Uterus (tissue), 4 donors: ENCODE measurements around the gene CLDN15. TPM values are rescaled to one million over a fixed set of nuclear protein-coding genes. Genes with fewer than 3 reads are reported as not detected.

Experiments used
- DNase-seq, 2 donors: peaks; one replicate each; pipeline ENCODE4 v3.0.0-alpha.2; 2019 to 2020
- H3K27ac ChIP-seq, 2 donors: fragments of 200-600 bp; sonication (generic); 1 replicate in 1 of 2; 2 replicates in 1 of 2; pipeline ENCODE4 v1.5.1; 2016 to 2018
- H3K27me3 ChIP-seq, 2 donors: fragments of 200-600 bp; sonication (generic); one replicate each; pipeline ENCODE4 v1.5.1; 2018 to 2019; ENCODE audit warnings: control low read depth in 1 of 2
- H3K36me3 ChIP-seq, 2 donors: fragments of 200-600 bp; sonication (generic); one replicate each; pipeline ENCODE4 v1.5.1; 2019; ENCODE audit warnings: control low read depth in 1 of 2
- H3K4me1 ChIP-seq, 2 donors: fragments of 200-600 bp; sonication (generic); one replicate each; pipeline ENCODE4 v1.5.1; 2018 to 2019; ENCODE audit warnings: control low read depth in 1 of 2
- H3K4me3 ChIP-seq, 2 donors: fragments of 200-600 bp; sonication (generic); 1 replicate in 1 of 2; 2 replicates in 1 of 2; pipeline ENCODE4 v1.5.1; 2018 to 2019; ENCODE audit warnings: mild to moderate bottlenecking in 1 of 2
- H3K9me3 ChIP-seq, 2 donors: fragments of 200-600 bp; sonication (generic); one replicate each; pipeline ENCODE4 v1.5.1; 2019; ENCODE audit warnings: control low read depth in 1 of 2
- CTCF ChIP-seq, 4 experiments: fragments of 200-600 bp in 2 of 4; fragments of 450-650 bp in 2 of 4; sonication (generic) in 2 of 4; IDR thresholded peaks; one replicate each; pipeline ENCODE4 v1.5.1; 2016 to 2019; ENCODE audit warnings: antibody characterized with exemption in 4 of 4, mild to moderate bottlenecking in 2 of 4, moderate library complexity in 1 of 4
- POLR2A ChIP-seq, 2 donors: fragments of 450-650 bp; IDR thresholded peaks; one replicate each; pipeline ENCODE4 v1.6.1; 2016; ENCODE audit warnings: antibody characterized with exemption in 2 of 2, mild to moderate bottlenecking in 1 of 2, moderate library complexity in 1 of 2
- intact Hi-C: fragments of 100-400 bp; cut with DNase I; formaldehyde crosslinking; loops from one replicate; pipeline ENCODE4 v1.15.1; 2023; ENCODE audit warnings: low total_unique reads
- total RNA-seq, 4 donors: library from RNA; depleted of rRNA in 3 of 4; stranded (reverse); fragments of >200 nt in 3 of 4; gene quantifications; one replicate each; pipeline versions ENCODE4 v1.1.0 to v1.2.4, GENCODE V29; 2014 to 2023
- donor health status: DM: yes; HTN: yes; CAD: no.

CLDN15 gene
- total RNA-seq, 4 donors from 2014 or later, result 5.6 to 49.4 (median 16.7) TPM

GRCh38 chr7:101226721-101227120 is 10.9 kb downstream of the CLDN15 start:
- H3K36me3 ChIP-seq, result no peaks in the 10 kb centered on the region
- DNase-seq, result no peak
- no peaks in the 10 kb centered on the region for H3K4me1 ChIP-seq
- intact Hi-C loops, result no loop called here
- TF ChIP-seq POLR2A (IDR thresholded peaks at IDR 0.05) (no peak), CTCF (IDR thresholded peaks at IDR 0.05) (no peak)
- H3K9me3 ChIP-seq, result no peaks in the 10 kb centered on the region
- no peak overlapping the region for H3K27ac ChIP-seq
- H3K27me3 ChIP-seq, result no peaks in the 10 kb centered on the region
- H3K4me3 ChIP-seq, result no peak overlapping the region

GRCh38 chr7:101225650-101226049 is 12.0 kb downstream of the CLDN15 start:
- Histone ChIP-seq H3K4me1 (no peaks in the 10 kb centered on the region), H3K27me3 (no peaks in the 10 kb centered on the region), H3K27ac (no peak overlapping the region), H3K9me3 (no peaks in the 10 kb centered on the region), H3K4me3 (no peak overlapping the region), H3K36me3 (no peaks in the 10 kb centered on the region)
- TF ChIP-seq CTCF (IDR thresholded peaks at IDR 0.05) (no peak), POLR2A (IDR thresholded peaks at IDR 0.05) (no peak)
- intact Hi-C loops, result no loop called here
- DNase-seq, result no peak

- no peak overlapping the region for H3K4me3 ChIP-seq
- no peaks in the 10 kb centered on the region for H3K36me3 ChIP-seq
- no peak for TF ChIP-seq CTCF (IDR thresholded peaks at IDR 0.05)
- TF ChIP-seq POLR2A (IDR thresholded peaks at IDR 0.05), result no peak
- H3K9me3 ChIP-seq, result no peaks in the 10 kb centered on the region
- H3K4me1 ChIP-seq, result peaks cover 0 to 8% of the 10 kb centered on the region in 2 donors
- H3K27ac ChIP-seq, result no peak overlapping the region
- intact Hi-C loops, result no loop called here
- no peak for DNase-seq
- no peaks in the 10 kb centered on the region for H3K27me3 ChIP-seq
Measured at GRCh38 chr7:101223528-101223927, 14.1 kb downstream of the CLDN15 start.

- H3K9me3 ChIP-seq, result no peaks in the 10 kb centered on the region
- TF ChIP-seq POLR2A (IDR thresholded peaks at IDR 0.05), result no peak
- no peak for TF ChIP-seq CTCF (IDR thresholded peaks at IDR 0.05)
- H3K4me1 ChIP-seq, result peaks cover 0 to 8% of the 10 kb centered on the region in 2 donors
- H3K27ac ChIP-seq, result no peak overlapping the region
- no peak for DNase-seq
- no peaks in the 10 kb centered on the region for H3K27me3 ChIP-seq
- no peak overlapping the region for H3K4me3 ChIP-seq
- intact Hi-C loops, result no loop called here
- no peaks in the 10 kb centered on the region for H3K36me3 ChIP-seq
Measured at GRCh38 chr7:101222275-101222830, 15.2 kb downstream of the CLDN15 start.

GRCh38 chr7:101220295-101220694 is 17.3 kb downstream of the CLDN15 start:
- Histone ChIP-seq H3K9me3 (no peaks in the 10 kb centered on the region), H3K27ac (no peak overlapping the region), H3K4me3 (no peak overlapping the region), H3K4me1 (peaks cover 0 to 12% of the 10 kb centered on the region in 2 donors), H3K27me3 (no peaks in the 10 kb centered on the region), H3K36me3 (no peaks in the 10 kb centered on the region)
- DNase-seq, result no peak
- TF ChIP-seq POLR2A (IDR thresholded peaks at IDR 0.05) (no peak), CTCF (IDR thresholded peaks at IDR 0.05) (no peak)
- intact Hi-C loops, result no loop called here
